Activated naive CD8-positive, alpha-beta T cell treated with anti-CD3 and anti-CD28 coated beads, Interleukin-2, amount 50 U/mL, for 16 hours (primary cell): Measurements from ENCODE around the gene C16orf90.
A peak's percentile ranks its signal among the peaks of the same experiment; 100 is the strongest.

ENCODE experiments used
- DNase-seq: peaks from one replicate; pipeline ENCODE4 v3.0.0-alpha.2; 2020; ENCODE audit warnings: low read depth, low spot score

The C16orf90 gene

GRCh38 chr16:3465911-3466584 is 29.2 kb downstream of the C16orf90 start:
- no peak for DNase-seq

- DNase-seq, result no peak
Observed at GRCh38 chr16:3465301-3465700, 30.0 kb downstream of the C16orf90 start.

GRCh38 chr16:3461151-3461550 is 34.1 kb downstream of the C16orf90 start:
- no peak for DNase-seq

GRCh38 chr16:3460585-3460984 is 34.7 kb downstream of the C16orf90 start:
- no peak for DNase-seq

- no peak for DNase-seq
Observed at GRCh38 chr16:3460121-3460520, 35.2 kb downstream of the C16orf90 start.

GRCh38 chr16:3459401-3460090 is 35.7 kb downstream of the C16orf90 start:
- no peak for DNase-seq

- no peak for DNase-seq
Observed at GRCh38 chr16:3458852-3459361, 36.4 kb downstream of the C16orf90 start.

GRCh38 chr16:3458278-3458851 is 36.9 kb downstream of the C16orf90 start:
- DNase-seq, result no peak

- DNase-seq, result peak; percentile 79
Observed at GRCh38 chr16:3457434-3458252, 37.6 kb downstream of the C16orf90 start.

GRCh38 chr16:3454631-3455147 is 40.6 kb downstream of the C16orf90 start:
- DNase-seq, result no peak

- DNase-seq, result no peak
Observed at GRCh38 chr16:3454093-3454492, 41.2 kb downstream of the C16orf90 start.

GRCh38 chr16:3444032-3444388 is 51.3 kb downstream of the C16orf90 start:
- no peak for DNase-seq
